Stimulated activated CD8-positive, alpha-beta memory T cell treated with anti-CD3 and anti-CD28 coated beads, Interleukin-12 subunit alpha, Interleukin-12 subunit beta, amount 100 ng/mL, for 24 hours (primary cell): ENCODE measurements around the gene TACC3.
A peak's percentile ranks its signal among the peaks of the same experiment; 100 is the strongest.
"Not testable (repeated sequence)": the region's sequence is repeated elsewhere in the genome, so short reads cannot be mapped to it uniquely, and the experiment has no call there.

Experiments used
- DNase-seq: peaks from one replicate; pipeline ENCODE4 v3.0.0-alpha.2; 2020; ENCODE audit errors: extremely low read depth

TACC3 gene

DNA sequence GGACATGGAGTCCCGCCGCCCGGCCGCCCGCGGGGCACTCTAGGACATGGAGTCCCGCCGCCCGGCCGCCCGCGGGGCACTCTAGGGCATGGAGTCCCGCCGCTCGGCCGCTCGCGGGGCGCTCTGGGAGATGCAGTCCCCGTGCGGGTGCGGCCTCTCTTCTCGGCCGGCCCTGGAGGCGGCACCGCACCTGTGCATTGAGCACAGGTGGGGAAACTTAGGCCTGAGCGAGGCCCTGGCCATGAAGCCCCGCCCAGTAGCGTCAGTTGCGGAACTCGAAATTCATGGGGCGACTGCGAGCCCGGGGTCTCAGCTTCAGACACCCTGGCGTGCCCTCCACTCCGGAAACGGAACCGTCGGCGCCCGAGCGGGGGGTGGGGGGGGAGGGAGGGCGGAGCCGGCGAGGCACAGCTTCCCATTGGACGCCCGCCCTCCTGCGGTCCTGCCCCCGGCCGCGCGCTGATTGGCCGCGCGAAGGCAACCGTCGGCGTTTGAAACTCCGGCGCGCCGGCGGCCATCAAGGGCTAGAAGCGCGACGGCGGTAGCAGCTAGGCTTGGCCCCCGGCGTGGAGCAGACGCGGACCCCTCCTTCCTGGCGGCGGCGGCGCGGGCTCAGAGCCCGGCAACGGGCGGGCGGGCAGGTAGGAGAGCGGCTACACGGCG lies at the start of gene TACC3, which contains the start of gene TMEM129:
TSS of gene TACC3 (plus strand) at position 519 of the 663 bp plus-strand sequence. CDS start 1,901 bp downstream, outside the sequence.
TSS of gene TMEM129 (minus strand) at position 321 of the 663 bp plus-strand sequence. CDS start 486 bp downstream, outside the sequence.
- peak; percentile 86 for DNase-seq

DNA sequence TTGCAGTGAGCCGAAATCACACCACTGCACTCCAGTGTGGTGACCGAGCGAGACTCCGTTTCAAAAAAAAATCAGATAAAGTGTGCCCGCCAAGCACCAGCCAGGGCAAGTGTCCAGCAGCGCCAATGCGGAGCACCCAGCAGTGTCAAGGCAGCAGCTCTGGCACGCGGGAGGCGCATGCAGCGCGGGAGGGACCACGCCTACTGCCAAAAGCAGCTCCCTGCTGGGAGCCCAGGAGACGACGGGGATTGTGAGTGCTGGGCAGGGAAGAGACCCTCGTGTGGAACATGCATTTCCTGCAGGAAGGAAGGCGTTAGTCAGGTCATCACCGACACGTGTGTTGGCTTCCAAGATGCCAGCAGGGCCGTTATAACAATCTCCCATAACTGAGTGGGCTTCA lies 47.6 kb upstream of the TACC3 start:
- no peak for DNase-seq

GRCh38 chr4:1674682-1675081 lies 46.6 kb upstream of the TACC3 start:
- no peak for DNase-seq

GRCh38 chr4:1675136-1675801 lies 46.1 kb upstream of the TACC3 start:
- DNase-seq, result no peak

GRCh38 chr4:1675802-1676137 lies 45.6 kb upstream of the TACC3 start:
- no peak for DNase-seq

DNA sequence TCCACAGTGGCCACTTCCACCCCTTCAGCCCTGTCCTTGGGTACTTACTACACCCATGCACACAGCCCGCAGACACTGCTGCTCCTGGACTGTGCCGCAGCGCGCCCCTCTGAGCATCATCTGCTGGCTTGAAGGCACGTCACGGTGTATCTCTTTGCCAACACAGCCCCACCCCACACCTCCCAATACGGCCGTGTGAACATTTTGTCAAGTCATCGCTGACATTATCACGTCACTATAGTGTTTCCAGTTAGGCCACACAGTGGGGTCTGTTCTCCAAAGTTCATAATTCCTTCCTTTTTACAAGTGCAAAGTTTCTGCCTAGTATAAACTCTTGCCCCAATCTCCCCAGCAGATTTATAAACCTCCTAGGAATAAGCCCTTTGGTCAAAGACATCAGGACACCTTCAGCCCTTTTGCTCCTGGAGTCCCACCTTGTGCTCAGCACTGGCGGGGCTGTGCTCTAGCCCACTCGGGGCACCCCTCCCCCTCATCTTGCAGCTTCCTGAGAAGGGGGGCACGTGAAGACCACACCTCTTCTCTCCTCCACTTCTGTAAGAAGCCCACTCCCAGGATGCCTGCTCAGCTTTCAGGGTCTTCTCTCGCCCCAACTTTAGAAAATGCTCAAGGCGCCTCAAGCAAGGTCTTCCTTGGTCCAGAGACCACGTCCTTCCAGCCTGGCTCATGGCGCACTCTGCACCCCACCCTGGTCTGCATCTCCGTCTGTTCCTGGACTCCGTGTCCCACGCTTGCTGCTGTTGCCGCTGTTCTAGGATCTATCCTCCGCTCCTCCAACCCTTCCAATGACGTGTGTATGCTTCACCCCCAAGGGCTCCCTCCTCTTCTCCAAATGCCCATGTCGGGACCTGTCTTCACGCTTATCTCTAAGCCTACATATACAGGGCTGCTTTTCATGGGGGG lies 44.5 kb upstream of the TACC3 start:
- DNase-seq, result no peak

- no peak for DNase-seq
Measured at GRCh38 chr4:1678244-1678643, 43.1 kb upstream of the TACC3 start.

GRCh38 chr4:1682860-1683259 lies 38.5 kb upstream of the TACC3 start:
- no peak for DNase-seq

DNA sequence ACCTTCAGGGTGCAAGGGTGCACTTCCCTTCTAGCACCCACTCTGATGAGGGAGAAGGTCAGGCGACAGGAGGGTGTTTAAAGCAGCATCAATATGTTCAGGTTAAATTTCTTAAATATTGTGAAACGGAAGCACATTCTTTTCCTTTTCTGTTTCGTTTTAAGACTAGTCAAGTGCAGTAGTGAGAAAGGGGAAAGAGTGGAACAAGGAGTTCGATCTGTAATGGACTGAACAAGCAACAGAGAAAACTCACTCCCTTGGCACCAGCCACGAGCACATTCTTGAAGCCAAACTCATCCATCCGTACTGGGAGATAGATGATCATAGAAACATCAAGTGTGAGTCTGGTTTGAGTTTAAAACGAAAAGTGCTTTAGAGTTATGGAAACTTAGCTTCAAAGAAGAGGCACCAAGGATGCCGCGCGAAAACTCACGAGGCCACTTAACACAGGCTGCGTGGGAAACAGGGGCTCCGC lies 38.0 kb upstream of the TACC3 start:
- no peak for DNase-seq

- DNase-seq, result peak; percentile 81
Measured at GRCh38 chr4:1683736-1684505, 37.4 kb upstream of the TACC3 start, which contains the start of gene FAM53A. TSS of gene FAM53A (minus strand) at chr4:1684313. CDS start at chr4:1668741, 15,572 bp downstream.

DNA sequence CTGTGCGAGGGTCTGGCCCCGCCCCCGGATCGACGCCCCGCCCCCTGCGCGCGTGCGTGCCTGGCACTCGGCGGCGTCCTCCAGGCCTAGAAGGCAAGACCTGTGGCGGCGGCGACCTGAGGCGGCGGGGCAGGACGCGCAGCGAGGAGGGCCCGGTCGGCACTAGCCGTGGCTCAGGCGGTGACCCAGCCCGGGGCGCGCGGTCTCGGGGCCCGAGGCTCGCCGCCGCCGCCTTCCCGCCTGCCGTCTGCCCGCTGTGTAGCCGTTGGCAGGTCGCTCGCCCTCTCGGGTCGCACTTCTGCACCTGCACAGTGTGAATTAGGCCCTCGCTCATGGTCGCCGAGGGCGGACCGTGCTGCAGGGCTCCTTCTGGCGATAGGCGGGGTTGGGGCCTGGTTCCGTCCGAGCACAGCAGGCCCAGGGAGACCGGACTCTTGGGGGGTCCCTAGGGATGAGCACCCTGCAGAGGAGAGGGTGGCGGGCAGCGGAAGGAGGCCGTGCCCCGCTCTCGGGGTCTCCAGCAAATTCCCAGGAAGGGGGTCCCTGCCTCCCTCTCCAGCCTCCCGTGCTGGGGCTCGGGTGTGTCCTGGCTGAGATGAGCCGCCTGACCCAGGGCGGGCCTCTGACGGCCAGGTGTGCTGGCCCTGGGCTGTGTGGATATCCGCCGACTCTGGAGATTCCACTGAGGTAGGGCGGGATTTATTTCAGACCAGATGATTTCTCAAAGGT lies 36.7 kb upstream of the TACC3 start:
- no peak for DNase-seq

DNA sequence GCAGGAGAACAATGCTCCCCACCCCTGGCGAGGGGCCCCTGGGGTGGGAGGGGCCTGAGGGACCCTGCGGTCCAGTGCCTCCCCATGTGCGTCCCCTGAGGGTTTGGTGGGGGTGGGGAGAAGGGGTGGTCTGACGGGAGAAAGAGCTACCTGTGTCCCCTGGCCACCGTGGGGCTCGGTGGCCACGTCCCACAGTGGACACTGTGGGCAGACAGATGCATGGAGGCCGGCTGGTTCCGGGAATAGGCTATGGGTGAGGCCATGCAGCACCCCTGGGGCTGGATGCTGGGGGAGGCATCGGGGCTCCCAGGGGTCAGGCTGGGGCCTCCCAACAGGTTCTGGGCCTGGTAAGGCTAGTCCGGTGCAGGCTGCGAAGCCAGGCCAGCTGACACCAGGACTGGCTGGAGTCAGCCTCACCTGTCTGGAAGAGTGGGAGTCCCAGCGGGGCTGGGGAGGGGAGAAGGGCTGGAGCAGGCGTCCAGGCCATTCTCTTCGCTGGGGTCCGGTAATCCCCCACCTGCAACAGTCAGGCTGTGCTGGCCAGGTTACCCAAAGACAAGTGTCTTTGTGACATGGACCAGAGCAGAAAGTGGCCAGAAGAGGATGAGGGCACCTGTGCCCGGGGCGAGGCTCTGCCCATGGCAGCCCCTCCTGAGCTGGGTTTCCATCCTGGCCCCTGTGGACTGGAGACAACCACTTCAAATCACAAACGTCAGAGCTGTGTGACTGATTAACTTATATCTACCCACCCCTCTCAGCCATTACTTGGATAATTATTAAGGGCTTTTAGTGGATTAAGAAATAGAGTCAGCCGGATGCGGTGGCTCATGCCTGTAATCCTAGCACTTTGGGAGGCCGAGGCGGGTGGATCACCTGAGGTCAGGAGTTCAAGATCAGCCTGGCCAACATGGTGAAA lies 35.8 kb upstream of the TACC3 start:
- DNase-seq, result no peak

DNA sequence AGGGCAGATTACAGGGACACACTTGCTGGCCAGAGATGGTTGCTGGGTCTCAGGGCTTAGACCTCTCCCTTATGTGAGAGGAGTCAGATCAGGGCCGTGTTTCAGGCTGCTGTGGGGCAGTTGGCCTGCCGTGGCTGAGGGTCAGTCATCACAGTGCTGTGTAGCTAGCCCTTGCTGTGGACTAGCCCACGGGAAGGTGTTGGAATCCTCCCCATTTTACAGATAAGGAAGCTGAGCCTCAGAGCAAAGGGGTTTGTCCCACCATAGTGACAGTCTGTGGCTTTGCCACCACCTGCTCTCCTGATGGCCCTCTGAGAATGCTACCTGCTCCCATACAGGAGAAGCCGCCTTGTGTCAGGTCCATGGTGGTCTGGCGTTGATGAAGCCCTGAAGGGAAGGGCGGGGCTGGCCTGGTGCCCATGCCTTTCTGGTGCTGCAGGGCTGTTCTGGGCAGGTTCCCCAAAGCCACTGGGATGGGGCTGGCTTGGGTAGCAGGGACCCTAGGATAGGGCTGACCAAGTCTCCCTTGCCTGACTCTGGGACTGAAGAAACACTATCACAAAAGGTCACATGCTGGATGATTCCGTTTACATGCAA lies 34.8 kb upstream of the TACC3 start:
- no peak for DNase-seq

DNA sequence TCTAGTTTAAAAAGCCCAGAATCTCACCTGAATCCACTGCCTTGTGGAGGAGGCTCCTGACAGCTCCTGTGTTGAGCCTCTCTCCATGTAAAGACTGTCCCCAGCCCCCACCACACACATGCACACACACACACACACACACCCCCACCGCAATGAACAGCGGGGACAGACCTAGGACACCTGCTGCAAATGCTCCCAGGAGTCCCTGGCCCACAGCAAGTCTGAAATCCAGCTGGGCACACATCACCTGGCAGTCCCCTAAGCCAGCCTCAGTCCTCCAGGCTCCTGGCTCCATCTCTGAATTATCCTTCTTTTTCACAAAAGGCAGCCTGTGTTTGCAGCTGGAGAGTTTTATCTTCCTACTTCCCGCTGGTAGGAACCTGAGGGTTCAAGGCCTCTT lies 30.6 kb upstream of the TACC3 start:
- DNase-seq, result no peak

- DNase-seq, result no peak
Measured at GRCh38 chr4:1691737-1692373, 29.5 kb upstream of the TACC3 start.

GRCh38 chr4:1693131-1693896 lies 28.0 kb upstream of the TACC3 start:
- DNase-seq, result peak; percentile 21

DNA sequence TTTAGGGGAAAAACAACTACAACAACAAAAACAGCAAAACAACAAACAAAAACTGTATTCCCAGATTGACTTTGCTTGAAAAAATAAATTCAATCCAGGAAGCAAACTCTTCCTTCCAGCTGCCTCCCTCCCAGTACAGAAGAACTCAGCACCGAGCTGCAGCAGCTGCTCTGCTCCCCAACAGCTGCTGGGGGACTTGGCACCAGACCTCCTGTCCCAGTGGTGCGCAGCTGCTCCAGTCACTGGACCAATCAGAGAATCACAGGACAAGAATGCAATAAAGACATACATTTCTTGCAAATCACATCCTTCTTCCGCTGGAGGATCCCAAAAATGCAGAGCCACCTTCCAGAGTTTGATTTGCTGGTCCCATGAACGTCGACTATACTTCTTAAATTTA lies 25.4 kb upstream of the TACC3 start:
- DNase-seq, result no peak

DNA sequence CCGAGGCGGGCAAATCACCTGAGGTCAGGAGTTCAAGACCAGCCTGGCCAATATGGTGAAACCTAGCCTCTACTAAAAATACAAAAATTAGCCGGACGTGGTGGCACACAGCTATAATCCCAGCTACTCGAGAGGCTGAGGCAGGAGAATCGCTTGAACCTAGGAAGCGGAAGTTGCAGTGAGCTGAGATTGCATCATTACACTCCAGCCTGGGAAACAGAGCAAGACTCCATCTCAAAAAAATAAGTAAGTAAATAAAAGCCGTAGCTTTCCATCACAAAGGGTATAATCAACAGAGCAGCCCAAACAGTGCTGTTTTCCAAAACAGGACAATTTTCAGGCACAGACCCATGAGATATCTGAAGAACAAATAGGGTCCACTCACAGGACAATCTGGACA lies 19.6 kb upstream of the TACC3 start:
- DNase-seq, result not testable (repeated sequence)
